HEK293 (cell line): ENCODE data around the gene SPANXN5.
"Not testable (repeated sequence)": the region's sequence is repeated elsewhere in the genome, so short reads cannot be mapped to it uniquely, and the experiment has no call there.

ENCODE experiments used
- CTCF ChIP-seq: fragments of 450-650 bp; formaldehyde crosslinking; IDR thresholded peaks from 2 replicates; pipeline ENCODE4 v1.5.1; 2016; ENCODE audit warnings: missing biosample characterization, missing genetic modification characterization
- KLF1 ChIP-seq: fragments of 450-650 bp; formaldehyde crosslinking; IDR thresholded peaks from 2 replicates; pipeline ENCODE4 v1.5.1; 2016; ENCODE audit warnings: missing biosample characterization, missing genetic modification characterization
- MZF1 ChIP-seq: fragments of 450-650 bp; formaldehyde crosslinking; IDR thresholded peaks from 2 replicates; pipeline ENCODE4 v1.5.1; 2017; ENCODE audit warnings: missing biosample characterization, missing genetic modification characterization, borderline replicate concordance
- TRIM28 ChIP-seq: IDR thresholded peaks from 2 replicates; pipeline ENCODE4 v1.6.1; 2011; ENCODE audit warnings: low read length, control low read depth, borderline replicate concordance
- ZBTB11 ChIP-seq: fragments of 450-650 bp; formaldehyde crosslinking; conservative IDR thresholded peaks from 2 replicates; pipeline ENCODE4 v1.5.1; 2016; ENCODE audit warnings: low read depth, missing biosample characterization, missing genetic modification characterization
- ZEB2 ChIP-seq: fragments of 450-650 bp; formaldehyde crosslinking; IDR thresholded peaks from 2 replicates; pipeline ENCODE4 v1.5.1; 2016; ENCODE audit warnings: missing biosample characterization, missing genetic modification characterization
- ZNF221 ChIP-seq: fragments of 450-650 bp; formaldehyde crosslinking; IDR thresholded peaks from 2 replicates; pipeline ENCODE4 v1.5.1; 2017; ENCODE audit warnings: missing biosample characterization, missing genetic modification characterization, borderline replicate concordance
- ZNF24 ChIP-seq: fragments of 450-650 bp; formaldehyde crosslinking; IDR thresholded peaks from 2 replicates; pipeline ENCODE4 v1.5.1; 2016; ENCODE audit warnings: missing biosample characterization, missing genetic modification characterization
- ZNF274 ChIP-seq, 2 experiments: fragments of 200-500 bp in 1 of 2; fragments of 450-650 bp in 1 of 2; sonication (Bioruptor generic) in 1 of 2; formaldehyde crosslinking in 1 of 2; IDR thresholded peaks; 2 replicates each; pipeline versions ENCODE4 v1.5.1 to v1.6.1; 2014 to 2016; ENCODE audit warnings: borderline replicate concordance in 1 of 2, inconsistent platforms in 1 of 2, low read length in 1 of 2, missing biosample characterization in 1 of 2, missing genetic modification characterization in 1 of 2
- ZNF513 ChIP-seq: fragments of 450-650 bp; IDR thresholded peaks from 2 replicates; pipeline ENCODE4 v1.5.1; 2018; ENCODE audit warnings: missing biosample characterization, missing genetic modification characterization
- ZNF571 ChIP-seq: fragments of 450-650 bp; formaldehyde crosslinking; IDR thresholded peaks from 2 replicates; pipeline ENCODE4 v1.5.0; 2017; ENCODE audit warnings: missing biosample characterization, missing genetic modification characterization
- ZXDB ChIP-seq: fragments of 450-650 bp; formaldehyde crosslinking; IDR thresholded peaks from 2 replicates; pipeline ENCODE4 v1.5.1; 2016; ENCODE audit warnings: missing biosample characterization, missing genetic modification characterization

GRCh38 chrX:52797327-52797726, at the start of gene SPANXN5:
- not testable (repeated sequence) for TF ChIP-seq CTCF (tag by site-specific recombination); ZBTB11 (tag by site-specific recombination); ZNF274 (IDR thresholded peaks at IDR 0.05; ENCODE audit: low read length); ZNF274 (tag by site-specific recombination; IDR thresholded peaks at IDR 0.05; ENCODE audit: borderline replicate concordance); ZXDB (tag by site-specific recombination); MZF1 (tag by site-specific recombination); ZNF221 (tag by site-specific recombination); ZNF571; ZNF24; KLF1 (tag by site-specific recombination); ZNF513 (tag by site-specific recombination); ZEB2 (tag by site-specific recombination); TRIM28
